ENCODE measurements around the gene ACOT11.

The ACOT11 gene

DNA sequence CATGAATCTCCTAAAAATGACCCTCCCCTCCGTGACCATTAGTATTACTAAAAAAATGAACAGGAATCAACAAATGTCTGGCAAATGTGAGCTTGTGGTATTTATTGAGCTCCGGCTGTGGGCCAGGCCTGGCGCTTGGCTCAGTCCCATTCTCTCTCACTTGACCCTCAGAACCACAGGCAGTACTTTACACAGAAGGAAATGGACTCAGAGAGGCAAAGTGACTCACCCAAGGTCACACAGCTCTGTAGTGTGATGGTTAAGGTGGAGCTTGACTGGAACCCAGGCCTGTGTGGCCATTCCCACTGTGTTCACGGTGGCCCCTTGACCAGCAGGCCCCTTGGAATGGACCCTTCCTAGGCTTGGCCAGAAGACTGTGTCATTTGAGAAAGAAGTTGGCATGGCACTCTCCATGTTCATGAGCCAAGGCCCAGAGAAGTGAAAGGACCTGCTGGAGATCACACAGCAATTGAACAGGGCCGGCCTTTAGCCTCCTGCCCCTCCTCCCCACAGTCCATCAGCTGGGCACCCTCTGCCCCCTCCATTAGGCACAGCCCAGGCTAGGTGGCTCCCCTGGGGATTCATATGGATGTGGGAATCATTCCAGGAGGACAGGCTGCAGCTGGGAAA is 43.2 kb downstream of the ACOT11 start:
- Histone ChIP-seq H3K27me3 (ENCODE audit: insufficient read depth, low read length, poor library complexity) (no peaks in the 10 kb centered on the region), H4K20me1 (ENCODE audit: insufficient read depth, low read length) (no peaks in the 10 kb centered on the region), H3K79me2 (ENCODE audit: insufficient read depth, low read length) (no peaks in the 10 kb centered on the region), H3K36me3 (ENCODE audit: insufficient read depth, low read length) (no peaks in the 10 kb centered on the region), H3K9ac (ENCODE audit: low read depth, low read length) (no peak overlapping the region), H3K27ac (ENCODE audit: low read length) (no peak overlapping the region), H3K4me2 (ENCODE audit: insufficient read depth, low read length) (no peak overlapping the region), H3K4me1 (ENCODE audit: insufficient read depth, low read length) (peaks cover 6% of the 10 kb centered on the region), H3K4me3 (ENCODE audit: low read depth in 1 of 2, low read length in 2 of 2) (no peak overlapping the region), H2AFZ (ENCODE audit: low read depth, low read length) (no peak overlapping the region), H3K9me3 (ENCODE audit: insufficient read depth, low read length, severe bottlenecking) (no peaks in the 10 kb centered on the region)
- ATAC-seq (ENCODE audit: insufficient read depth, low read depth), result no peak
- TF ChIP-seq EZH2 (IDR thresholded peaks at IDR 0.05; ENCODE audit: borderline replicate concordance, low read depth, low read length, severe bottlenecking), result no peak
- TF ChIP-seq, protein P1, sequence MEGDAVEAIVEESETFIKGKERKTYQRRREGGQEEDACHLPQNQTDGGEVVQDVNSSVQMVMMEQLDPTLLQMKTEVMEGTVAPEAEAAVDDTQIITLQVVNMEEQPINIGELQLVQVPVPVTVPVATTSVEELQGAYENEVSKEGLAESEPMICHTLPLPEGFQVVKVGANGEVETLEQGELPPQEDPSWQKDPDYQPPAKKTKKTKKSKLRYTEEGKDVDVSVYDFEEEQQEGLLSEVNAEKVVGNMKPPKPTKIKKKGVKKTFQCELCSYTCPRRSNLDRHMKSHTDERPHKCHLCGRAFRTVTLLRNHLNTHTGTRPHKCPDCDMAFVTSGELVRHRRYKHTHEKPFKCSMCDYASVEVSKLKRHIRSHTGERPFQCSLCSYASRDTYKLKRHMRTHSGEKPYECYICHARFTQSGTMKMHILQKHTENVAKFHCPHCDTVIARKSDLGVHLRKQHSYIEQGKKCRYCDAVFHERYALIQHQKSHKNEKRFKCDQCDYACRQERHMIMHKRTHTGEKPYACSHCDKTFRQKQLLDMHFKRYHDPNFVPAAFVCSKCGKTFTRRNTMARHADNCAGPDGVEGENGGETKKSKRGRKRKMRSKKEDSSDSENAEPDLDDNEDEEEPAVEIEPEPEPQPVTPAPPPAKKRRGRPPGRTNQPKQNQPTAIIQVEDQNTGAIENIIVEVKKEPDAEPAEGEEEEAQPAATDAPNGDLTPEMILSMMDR (IDR thresholded peaks at IDR 0.05; ENCODE audit: borderline replicate concordance, extremely low read depth, low read length, poor library complexity, severe bottlenecking), result no peak
- DNase-seq, result no peak

DNA sequence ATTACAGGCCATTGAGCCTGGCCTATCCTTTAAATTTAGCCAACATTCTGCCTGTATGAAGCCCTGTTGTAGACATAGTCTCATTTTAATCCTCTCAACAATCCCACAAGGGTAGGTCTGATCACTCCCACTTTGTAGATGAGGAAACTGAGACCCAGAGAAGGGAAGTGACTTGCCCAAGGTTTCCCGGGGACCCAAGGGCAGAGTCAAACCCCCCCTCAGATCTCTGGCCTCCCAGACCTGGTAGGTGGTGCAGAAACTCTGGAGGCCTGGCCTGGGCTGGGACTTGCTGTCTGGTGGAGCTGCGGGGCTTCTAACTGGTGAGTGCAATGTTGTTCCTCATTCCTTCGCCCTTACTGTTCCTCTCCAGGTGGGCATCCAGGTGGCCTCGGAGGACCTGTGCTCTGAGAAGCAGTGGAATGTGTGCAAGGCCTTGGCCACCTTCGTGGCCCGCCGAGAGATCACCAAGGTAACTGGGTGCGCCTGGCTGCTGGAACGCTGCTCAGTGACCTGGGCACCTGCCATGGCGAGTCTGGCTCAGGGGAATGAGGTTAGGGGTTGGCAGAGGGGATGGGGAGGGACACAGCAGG is 45.6 kb downstream of the ACOT11 start:
- Histone ChIP-seq H3K4me3 (ENCODE audit: low read depth in 1 of 2, low read length in 2 of 2) (no peak overlapping the region), H3K4me1 (ENCODE audit: insufficient read depth, low read length) (peaks cover under 1% of the 10 kb centered on the region), H3K9ac (ENCODE audit: low read depth, low read length) (no peak overlapping the region), H2AFZ (ENCODE audit: low read depth, low read length) (no peak overlapping the region), H3K27ac (ENCODE audit: low read length) (no peak overlapping the region), H3K9me3 (ENCODE audit: insufficient read depth, low read length, severe bottlenecking) (no peaks in the 10 kb centered on the region), H3K4me2 (ENCODE audit: insufficient read depth, low read length) (no peak overlapping the region), H3K36me3 (ENCODE audit: insufficient read depth, low read length) (no peaks in the 10 kb centered on the region), H3K27me3 (ENCODE audit: insufficient read depth, low read length, poor library complexity) (no peaks in the 10 kb centered on the region), H3K79me2 (ENCODE audit: insufficient read depth, low read length) (no peaks in the 10 kb centered on the region), H4K20me1 (ENCODE audit: insufficient read depth, low read length) (no peaks in the 10 kb centered on the region)
- no peak for DNase-seq
- ATAC-seq (ENCODE audit: insufficient read depth, low read depth), result no peak
- TF ChIP-seq EZH2 (IDR thresholded peaks at IDR 0.05; ENCODE audit: borderline replicate concordance, low read depth, low read length, severe bottlenecking), result no peak
- TF ChIP-seq, protein P1 (IDR thresholded peaks at IDR 0.05; ENCODE audit: borderline replicate concordance, extremely low read depth, low read length, poor library complexity, severe bottlenecking), result no peak

DNA sequence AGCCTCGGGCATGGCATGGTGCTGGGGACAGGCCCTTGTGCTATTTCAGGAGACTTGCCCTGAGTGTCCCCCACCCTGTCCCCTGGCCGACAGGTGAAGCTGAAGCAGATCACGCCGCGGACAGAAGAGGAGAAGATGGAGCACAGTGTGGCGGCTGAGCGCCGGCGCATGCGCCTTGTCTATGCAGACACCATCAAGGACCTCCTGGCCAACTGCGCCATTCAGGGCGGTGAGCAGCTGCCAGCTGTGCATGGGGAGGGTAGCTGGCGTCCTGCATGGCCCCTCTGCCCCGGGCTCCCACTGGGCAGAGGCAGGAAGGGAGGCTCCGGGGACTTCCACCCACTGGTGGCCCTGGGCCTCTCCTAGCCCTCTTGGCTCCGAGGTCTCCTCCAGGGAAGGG is 46.4 kb downstream of the ACOT11 start:
- no peak overlapping the region for H3K27ac ChIP-seq (ENCODE audit: low read length)
- H4K20me1 ChIP-seq (ENCODE audit: insufficient read depth, low read length), result no peaks in the 10 kb centered on the region
- no peaks in the 10 kb centered on the region for H3K9me3 ChIP-seq (ENCODE audit: insufficient read depth, low read length, severe bottlenecking)
- no peak for TF ChIP-seq EZH2 (IDR thresholded peaks at IDR 0.05; ENCODE audit: borderline replicate concordance, low read depth, low read length, severe bottlenecking)
- TF ChIP-seq, protein P1 (IDR thresholded peaks at IDR 0.05; ENCODE audit: borderline replicate concordance, extremely low read depth, low read length, poor library complexity, severe bottlenecking), result no peak
- ATAC-seq (ENCODE audit: insufficient read depth, low read depth), result no peak
- DNase-seq, result no peak
- H3K4me2 ChIP-seq (ENCODE audit: insufficient read depth, low read length), result no peak overlapping the region
- H3K4me3 ChIP-seq (ENCODE audit: low read depth in 1 of 2, low read length in 2 of 2), result no peak overlapping the region
- H2AFZ ChIP-seq (ENCODE audit: low read depth, low read length), result no peak overlapping the region
- H3K79me2 ChIP-seq (ENCODE audit: insufficient read depth, low read length), result no peaks in the 10 kb centered on the region
- no peaks in the 10 kb centered on the region for H3K4me1 ChIP-seq (ENCODE audit: insufficient read depth, low read length)
- no peaks in the 10 kb centered on the region for H3K36me3 ChIP-seq (ENCODE audit: insufficient read depth, low read length)
- no peaks in the 10 kb centered on the region for H3K27me3 ChIP-seq (ENCODE audit: insufficient read depth, low read length, poor library complexity)
- no peak overlapping the region for H3K9ac ChIP-seq (ENCODE audit: low read depth, low read length)
